HG03280 (cell line): ENCODE results near the gene UPK1A.
A peak's percentile ranks its signal among the peaks of the same experiment; 100 is the strongest.
"Not testable (repeated sequence)": the region's sequence is repeated elsewhere in the genome, so short reads cannot be mapped to it uniquely, and the experiment has no call there.

Experiments
- ATAC-seq: cut with Tn5 transposase; IDR thresholded peaks from one replicate; pipeline ENCODE4 v1.9.1; 2021; ENCODE audit warnings: mild to moderate bottlenecking, moderate library complexity; ENCODE audit not compliant: unreplicated experiment

Gene UPK1A

GRCh38 chr19:35689836-35690235 is 23.5 kb downstream of the UPK1A start:
- ATAC-seq: no peak

DNA sequence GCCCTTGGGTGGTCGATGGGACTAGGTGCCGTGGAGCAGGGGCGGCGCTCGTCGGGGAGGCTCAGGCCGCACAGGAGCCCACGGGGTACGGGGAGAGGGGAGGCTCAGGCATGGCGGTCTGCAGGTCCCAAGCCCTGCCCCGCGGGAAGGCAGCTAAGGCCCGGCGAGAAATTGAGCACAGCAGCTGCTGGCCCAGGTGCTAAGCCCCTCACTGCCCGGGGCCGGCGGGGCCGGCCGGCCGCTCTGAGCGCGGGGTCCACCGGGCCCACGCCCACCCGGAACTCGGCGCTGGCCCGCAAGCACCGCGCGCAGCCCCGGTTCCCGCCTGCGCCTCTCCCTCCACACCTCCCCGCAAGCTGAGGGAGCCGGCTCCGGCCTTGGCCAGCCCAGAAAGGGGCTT is 24.8 kb downstream of the UPK1A start:
- ATAC-seq: not testable (repeated sequence)

- no peak for ATAC-seq
Observed at GRCh38 chr19:35692010-35692409, 25.7 kb downstream of the UPK1A start.

GRCh38 chr19:35693422-35693821 is 27.1 kb downstream of the UPK1A start:
- ATAC-seq: no peak

GRCh38 chr19:35693835-35694599 is 27.7 kb downstream of the UPK1A start:
- ATAC-seq: peak; percentile 87

DNA sequence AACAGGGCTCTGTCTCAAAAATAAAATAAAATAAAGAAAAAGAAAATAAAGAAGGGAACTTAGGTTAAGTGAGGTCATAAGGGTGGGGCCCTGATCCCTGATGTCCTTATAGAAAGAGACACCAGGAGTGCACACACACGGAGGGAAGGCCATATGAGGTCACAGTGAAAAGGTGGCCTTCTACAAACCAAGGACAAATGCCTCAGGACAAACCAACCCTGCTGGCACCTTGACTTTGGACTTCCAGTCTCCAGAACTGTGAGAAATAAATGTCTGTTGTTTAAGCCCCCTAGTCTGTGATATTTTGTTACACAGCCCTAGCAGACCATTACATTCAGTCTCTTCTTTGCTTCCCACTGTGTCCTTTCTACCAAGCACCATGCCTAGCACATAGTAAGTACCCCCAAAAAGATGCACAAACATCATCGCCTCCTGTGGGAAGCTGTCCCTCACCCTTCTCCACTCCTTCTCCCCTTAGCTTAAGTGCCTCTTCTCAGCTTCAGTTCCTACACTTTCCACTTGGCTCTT is 29.6 kb downstream of the UPK1A start:
- no peak for ATAC-seq

GRCh38 chr19:35696835-35697234 is 30.5 kb downstream of the UPK1A start:
- no peak for ATAC-seq

GRCh38 chr19:35702223-35703012 is 36.1 kb downstream of the UPK1A start:
- peak; percentile 95 for ATAC-seq

DNA sequence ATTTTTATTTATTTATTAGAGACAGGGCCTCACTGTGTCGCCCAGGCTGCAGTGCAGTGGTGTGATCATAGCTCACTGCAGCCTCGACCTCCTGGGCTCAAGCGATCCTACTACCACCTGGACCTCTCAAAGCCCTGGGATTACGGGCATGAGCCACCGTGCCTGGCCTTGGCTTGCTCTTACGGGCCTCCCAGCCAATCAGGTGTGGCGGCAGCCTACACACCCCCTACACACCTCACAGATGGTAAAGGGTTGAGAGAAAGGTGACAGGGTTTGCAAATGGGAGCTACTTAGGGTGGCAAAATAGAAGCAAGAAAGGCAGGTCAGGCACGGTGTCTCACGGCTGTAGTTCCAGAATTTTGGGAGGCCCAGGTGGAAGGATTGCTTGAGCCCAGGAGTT is 37.0 kb downstream of the UPK1A start:
- no peak for ATAC-seq

DNA sequence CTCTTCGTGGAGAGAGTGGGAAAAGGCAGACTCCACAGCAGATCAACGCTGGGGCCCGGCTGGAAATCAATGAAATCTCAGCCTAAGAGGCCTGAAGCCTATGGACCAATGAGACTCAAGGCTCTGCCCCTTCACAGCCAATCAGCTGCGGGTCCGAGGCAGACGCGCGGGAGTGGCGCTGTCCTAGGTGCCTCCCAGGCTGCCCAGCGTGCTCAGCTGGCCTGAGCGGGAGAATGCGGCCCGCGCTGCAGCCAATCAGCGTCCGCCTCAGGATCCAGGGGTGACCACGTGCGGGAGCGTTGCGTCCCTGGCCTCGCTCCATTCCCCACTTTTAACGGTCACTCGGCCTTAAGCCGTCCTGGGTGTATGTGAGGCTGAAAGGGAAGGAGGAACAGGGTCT is 37.9 kb downstream of the UPK1A start, which contains the start of gene ZBTB32:
Gene ZBTB32, plus strand, starts transcription at position 341 of the 400 bp plus-strand sequence. CDS start 10,069 bp downstream, outside the sequence.
- no peak for ATAC-seq

DNA sequence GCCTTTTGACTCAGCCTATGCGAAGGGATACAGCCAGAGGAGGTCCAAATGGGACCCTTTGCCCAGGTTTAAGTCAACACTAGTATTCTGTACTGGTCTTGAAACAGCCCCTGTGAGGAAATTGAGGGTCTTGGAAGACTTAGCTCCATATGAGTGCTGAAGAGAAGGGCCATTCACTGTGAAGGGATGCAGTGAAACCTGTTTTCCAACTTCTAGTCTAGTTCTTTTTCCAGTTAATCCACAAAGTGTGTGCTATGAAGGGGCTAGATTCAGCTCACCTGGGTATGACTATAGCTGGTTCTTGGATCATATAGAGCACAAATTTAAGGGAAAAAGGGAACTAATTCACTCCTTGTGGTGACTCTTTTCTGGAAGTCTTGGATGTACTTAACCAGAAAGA is 42.1 kb downstream of the UPK1A start:
- no peak for ATAC-seq

DNA sequence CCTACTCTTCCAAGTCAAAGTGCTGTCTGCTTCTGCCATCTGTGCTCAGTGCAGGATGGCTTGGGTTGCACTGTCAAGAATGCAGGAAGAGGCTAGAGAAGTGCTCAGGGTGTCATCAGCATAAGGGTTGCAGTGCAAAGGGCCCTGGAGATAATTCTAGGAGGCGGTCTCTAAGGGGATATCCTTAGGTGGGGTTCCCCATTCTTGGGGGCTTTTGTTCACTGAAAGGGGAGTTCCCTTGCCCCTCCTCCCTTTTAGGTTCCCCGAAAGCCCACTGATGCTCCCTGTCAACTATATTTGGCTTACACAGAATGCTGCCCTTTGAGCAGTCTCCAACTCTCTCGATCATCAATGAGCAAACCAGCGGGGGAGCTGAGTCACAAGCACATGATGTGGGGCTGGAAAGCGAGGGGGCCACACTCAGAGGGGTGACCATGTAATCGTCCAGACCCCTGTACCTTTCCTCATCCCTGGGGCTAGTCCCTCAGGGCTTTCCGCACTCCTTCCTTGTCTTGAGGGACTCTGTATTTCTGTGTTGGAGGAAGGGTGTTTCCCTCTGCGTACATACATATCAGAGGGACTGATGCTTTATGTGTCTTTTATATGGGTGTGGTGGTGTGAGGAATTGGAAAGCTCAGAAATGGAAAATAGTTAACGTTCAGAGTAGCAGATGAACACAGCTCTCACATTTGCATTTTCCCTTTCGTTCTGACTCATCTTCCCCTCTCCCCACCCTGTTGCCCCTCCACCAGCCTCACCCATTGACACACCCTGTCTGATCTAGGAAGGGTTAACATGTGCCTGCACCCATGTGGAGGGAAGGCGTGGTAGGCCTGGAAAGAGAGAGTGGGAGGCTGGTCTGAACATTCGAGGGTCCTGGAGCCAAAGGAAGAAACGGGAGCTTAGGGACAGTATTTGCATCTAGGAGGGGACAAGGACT is 44.7 kb downstream of the UPK1A start:
- ATAC-seq: no peak

- no peak for ATAC-seq
Observed at GRCh38 chr19:35712567-35713505, 46.5 kb downstream of the UPK1A start.

DNA sequence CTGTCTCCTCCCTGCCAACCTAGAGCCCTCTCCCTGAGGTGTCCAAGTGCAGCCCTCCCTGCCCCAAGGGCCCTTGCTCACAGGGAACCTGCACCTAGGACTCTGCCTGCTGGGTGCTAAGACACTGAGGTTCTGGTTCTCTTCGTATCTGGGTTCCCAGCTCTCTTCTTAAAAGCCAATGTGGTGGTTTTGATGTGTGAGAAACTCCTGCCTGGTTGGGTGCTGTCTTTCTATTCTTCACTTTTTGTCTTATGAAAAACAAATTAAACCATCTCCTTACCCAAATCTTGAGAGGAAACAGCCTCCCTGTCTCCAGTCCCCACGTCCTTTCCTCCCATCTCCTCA is 47.2 kb downstream of the UPK1A start:
- no peak for ATAC-seq

DNA sequence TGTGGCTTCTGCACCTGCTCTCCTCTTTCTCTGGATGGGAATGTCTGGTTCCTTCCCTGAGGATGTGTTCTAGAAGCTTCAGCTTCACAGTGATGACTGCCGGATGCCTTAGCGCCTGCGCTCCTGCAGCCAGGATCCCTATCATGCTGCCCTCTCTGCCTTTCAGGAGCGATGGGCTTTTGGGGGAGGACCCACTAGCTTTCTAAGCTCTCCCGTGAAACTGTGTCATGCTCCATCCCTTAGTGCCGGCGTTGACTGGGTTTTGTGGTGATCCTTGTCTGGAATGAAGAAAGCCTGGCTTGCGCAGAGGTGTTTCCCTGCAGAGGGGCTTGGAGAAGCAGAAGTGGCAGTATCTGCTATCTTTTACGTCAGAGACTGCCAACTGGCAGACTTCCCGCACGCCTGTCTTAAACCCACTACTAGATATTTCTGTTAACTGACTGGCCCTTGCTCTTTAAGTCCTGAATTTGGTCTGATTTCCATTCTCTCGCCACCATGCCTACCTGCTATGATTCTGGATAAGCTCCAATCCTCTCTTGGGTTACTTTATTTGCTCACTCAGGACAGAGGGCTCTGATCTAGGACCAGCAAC is 47.7 kb downstream of the UPK1A start:
- ATAC-seq: no peak

DNA sequence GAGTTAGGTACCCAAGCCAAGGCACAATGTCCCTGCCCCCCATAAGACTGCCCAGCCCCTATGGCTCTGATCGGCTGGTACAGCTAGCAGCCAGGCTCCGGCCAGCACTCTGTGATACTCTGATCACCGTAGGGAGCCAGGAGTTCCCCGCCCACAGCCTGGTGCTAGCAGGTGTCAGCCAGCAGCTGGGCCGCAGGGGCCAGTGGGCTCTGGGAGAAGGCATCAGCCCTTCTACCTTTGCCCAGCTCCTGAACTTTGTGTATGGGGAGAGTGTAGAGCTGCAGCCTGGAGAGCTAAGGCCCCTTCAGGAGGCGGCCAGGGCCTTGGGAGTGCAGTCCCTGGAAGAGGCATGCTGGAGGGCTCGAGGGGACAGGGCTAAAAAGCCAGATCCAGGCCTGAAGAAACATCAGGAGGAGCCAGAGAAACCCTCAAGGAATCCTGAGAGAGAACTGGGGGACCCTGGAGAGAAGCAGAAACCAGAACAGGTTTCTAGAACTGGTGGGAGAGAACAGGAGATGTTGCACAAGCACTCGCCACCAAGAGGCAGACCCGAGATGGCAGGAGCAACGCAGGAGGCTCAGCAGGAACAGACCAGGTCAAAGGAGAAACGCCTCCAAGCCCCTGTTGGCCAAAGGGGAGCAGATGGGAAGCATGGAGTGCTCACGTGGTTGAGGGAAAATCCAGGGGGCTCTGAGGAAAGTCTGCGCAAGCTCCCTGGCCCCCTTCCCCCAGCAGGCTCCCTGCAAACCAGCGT is 48.5 kb downstream of the UPK1A start:
- ATAC-seq: no peak

DNA sequence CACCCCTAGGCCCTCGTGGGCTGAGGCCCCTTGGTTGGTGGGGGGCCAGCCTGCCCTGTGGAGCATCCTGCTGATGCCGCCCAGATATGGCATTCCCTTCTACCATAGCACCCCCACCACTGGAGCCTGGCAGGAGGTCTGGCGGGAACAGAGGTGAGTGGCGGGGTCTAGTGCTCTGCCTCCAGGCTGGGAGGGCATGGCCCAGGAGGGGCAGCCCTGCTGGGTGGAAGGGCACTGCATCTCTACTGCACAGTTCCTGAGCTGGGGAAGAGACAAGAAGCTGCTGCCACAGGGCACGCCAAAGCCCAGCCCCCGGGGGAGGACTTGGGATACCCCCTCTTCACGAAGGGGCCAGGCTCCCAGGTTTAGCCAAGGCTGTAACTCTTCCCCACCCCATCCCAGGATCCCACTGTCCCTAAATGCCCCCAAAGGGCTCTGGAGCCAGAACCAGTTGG is 49.1 kb downstream of the UPK1A start:
- ATAC-seq: no peak

GRCh38 chr19:35715981-35716800 is 49.9 kb downstream of the UPK1A start:
- ATAC-seq: no peak
